B cell (primary cell): ENCODE data around the gene STK24.

Experiments used
- EZH2 ChIP-seq: IDR thresholded peaks from 2 replicates; pipeline ENCODE4 v1.6.1; 2012; ENCODE audit warnings: borderline replicate concordance, low read depth, mild to moderate bottlenecking, moderate library complexity, low read length; ENCODE audit not compliant: insufficient read depth, poor library complexity, severe bottlenecking
- TF ChIP-seq, protein P1 (sequence below): fragments of 200-600 bp; IDR thresholded peaks from one replicate; pipeline ENCODE4 v1.8.0; 2022; ENCODE audit warnings: antibody characterized with exemption, mild to moderate bottlenecking

DNA sequence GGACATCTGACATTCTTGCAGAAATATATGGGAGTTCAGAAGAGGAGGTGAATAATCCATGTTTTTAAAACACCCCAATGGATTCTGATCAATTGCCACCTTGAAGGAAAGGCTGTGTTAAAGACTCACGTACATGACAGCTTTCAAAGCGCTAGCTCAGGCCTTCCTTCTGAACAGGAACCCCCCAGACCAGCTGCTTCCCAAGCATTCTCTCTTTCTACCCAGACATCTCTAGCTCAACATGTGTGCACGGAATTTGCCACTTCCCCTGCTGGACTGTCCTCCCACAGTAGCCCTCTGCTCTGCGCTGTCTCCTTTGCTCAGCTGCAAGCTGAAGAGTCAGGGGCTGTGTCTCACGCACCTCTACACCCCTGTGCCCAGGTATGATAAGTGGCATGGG is 54.5 kb downstream of the STK24 start:
- TF ChIP-seq, protein P1, sequence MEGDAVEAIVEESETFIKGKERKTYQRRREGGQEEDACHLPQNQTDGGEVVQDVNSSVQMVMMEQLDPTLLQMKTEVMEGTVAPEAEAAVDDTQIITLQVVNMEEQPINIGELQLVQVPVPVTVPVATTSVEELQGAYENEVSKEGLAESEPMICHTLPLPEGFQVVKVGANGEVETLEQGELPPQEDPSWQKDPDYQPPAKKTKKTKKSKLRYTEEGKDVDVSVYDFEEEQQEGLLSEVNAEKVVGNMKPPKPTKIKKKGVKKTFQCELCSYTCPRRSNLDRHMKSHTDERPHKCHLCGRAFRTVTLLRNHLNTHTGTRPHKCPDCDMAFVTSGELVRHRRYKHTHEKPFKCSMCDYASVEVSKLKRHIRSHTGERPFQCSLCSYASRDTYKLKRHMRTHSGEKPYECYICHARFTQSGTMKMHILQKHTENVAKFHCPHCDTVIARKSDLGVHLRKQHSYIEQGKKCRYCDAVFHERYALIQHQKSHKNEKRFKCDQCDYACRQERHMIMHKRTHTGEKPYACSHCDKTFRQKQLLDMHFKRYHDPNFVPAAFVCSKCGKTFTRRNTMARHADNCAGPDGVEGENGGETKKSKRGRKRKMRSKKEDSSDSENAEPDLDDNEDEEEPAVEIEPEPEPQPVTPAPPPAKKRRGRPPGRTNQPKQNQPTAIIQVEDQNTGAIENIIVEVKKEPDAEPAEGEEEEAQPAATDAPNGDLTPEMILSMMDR, result no peak
- TF ChIP-seq EZH2, result no peak
